ENCODE results near the gene RAB6A. TPM values are rescaled to one million over a fixed set of nuclear protein-coding genes. Genes with fewer than 3 reads are reported as not detected.

Gene RAB6A
- polyA plus RNA-seq, 1 experiment: 153 TPM

- CTCF ChIA-PET: interaction anchor here (1.8 kb wide), 1 partner anchor 11 kb away, joined by 5 read pairs; no protein-coding TSS in a partner anchor
- no peak for TF ChIP-seq CTCF (IDR thresholded peaks at IDR 0.05; ENCODE audit: low read depth, low read length)
- no peak for DNase-seq (ENCODE audit: low read depth, low spot score)
- POLR2A ChIA-PET: no interaction called here
- Histone ChIP-seq H3K27me3 (ENCODE audit: control insufficient read depth, insufficient read depth, low read length) (no peaks in the 10 kb centered on the region), H3K4me3 (ENCODE audit: low read depth, low read length) (no peak overlapping the region), H3K27ac (ENCODE audit: low read depth, low read length) (no peak overlapping the region), H3K9me3 (ENCODE audit: control insufficient read depth, insufficient read depth, low read length) (no peaks in the 10 kb centered on the region)
These were observed 89.2 kb downstream of the RAB6A start for GRCh38 chr11:73671701-73672100.

- ChIA-PET POLR2A (no interaction called here), CTCF (no interaction called here)
- H3K9me3 ChIP-seq (ENCODE audit: control insufficient read depth, insufficient read depth, low read length): no peaks in the 10 kb centered on the region
- no peak overlapping the region for H3K4me3 ChIP-seq (ENCODE audit: low read depth, low read length)
- TF ChIP-seq CTCF (IDR thresholded peaks at IDR 0.05; ENCODE audit: low read depth, low read length): no peak
- no peak overlapping the region for H3K27ac ChIP-seq (ENCODE audit: low read depth, low read length)
- DNase-seq (ENCODE audit: low read depth, low spot score): no peak
- no peaks in the 10 kb centered on the region for H3K27me3 ChIP-seq (ENCODE audit: control insufficient read depth, insufficient read depth, low read length)
These were observed 90.1 kb downstream of the RAB6A start for GRCh38 chr11:73670808-73671207.

GRCh38 chr11:73667891-73668290, 93.0 kb downstream of the RAB6A start:
- POLR2A ChIA-PET: no interaction called here
- H3K4me3 ChIP-seq (ENCODE audit: low read depth, low read length): no peak overlapping the region
- H3K27ac ChIP-seq (ENCODE audit: low read depth, low read length): no peak overlapping the region
- CTCF ChIA-PET: interaction anchor here (1.1 to 1.2 kb wide), 2 partner anchors 42 to 316 kb away, joined by 3 to 5 read pairs; no protein-coding TSS in a partner anchor
- no peaks in the 10 kb centered on the region for H3K9me3 ChIP-seq (ENCODE audit: control insufficient read depth, insufficient read depth, low read length)
- no peak for TF ChIP-seq CTCF (IDR thresholded peaks at IDR 0.05; ENCODE audit: low read depth, low read length)
- no peaks in the 10 kb centered on the region for H3K27me3 ChIP-seq (ENCODE audit: control insufficient read depth, insufficient read depth, low read length)
- no peak for DNase-seq (ENCODE audit: low read depth, low spot score)

- Histone ChIP-seq H3K9me3 (ENCODE audit: control insufficient read depth, insufficient read depth, low read length) (no peaks in the 10 kb centered on the region), H3K27me3 (ENCODE audit: control insufficient read depth, insufficient read depth, low read length) (no peaks in the 10 kb centered on the region), H3K27ac (ENCODE audit: low read depth, low read length) (no peak overlapping the region), H3K4me3 (ENCODE audit: low read depth, low read length) (no peak overlapping the region)
- no peak for TF ChIP-seq CTCF (IDR thresholded peaks at IDR 0.05; ENCODE audit: low read depth, low read length)
- DNase-seq (ENCODE audit: low read depth, low spot score): no peak
- ChIA-PET POLR2A (no interaction called here), CTCF (interaction anchor here (1.1 kb wide), 1 partner anchor 314 kb away, joined by 3 read pairs; no protein-coding TSS in a partner anchor)
These were observed 96.0 kb downstream of the RAB6A start for GRCh38 chr11:73664877-73665276.

GRCh38 chr11:73663604-73664495, 97.0 kb downstream of the RAB6A start:
- Histone ChIP-seq H3K27ac (ENCODE audit: low read depth, low read length) (no peak overlapping the region), H3K4me3 (ENCODE audit: low read depth, low read length) (no peak overlapping the region), H3K27me3 (ENCODE audit: control insufficient read depth, insufficient read depth, low read length) (no peaks in the 10 kb centered on the region), H3K9me3 (ENCODE audit: control insufficient read depth, insufficient read depth, low read length) (no peaks in the 10 kb centered on the region)
- CTCF ChIA-PET: interaction anchor here (4.8 to 7.4 kb wide), 4 partner anchors 39 to 313 kb away, joined by 64 to 125 read pairs (median 66); no protein-coding TSS in a partner anchor
- DNase-seq (ENCODE audit: low read depth, low spot score): no peak
- no peak for TF ChIP-seq CTCF (IDR thresholded peaks at IDR 0.05; ENCODE audit: low read depth, low read length)
- POLR2A ChIA-PET: no interaction called here

Data from AG04450 (cell line).